Type B pancreatic cell (in vitro differentiated cells): Measurements from ENCODE around the gene CMKLR1. TPM values are rescaled to one million over a fixed set of nuclear protein-coding genes. Genes with fewer than 3 reads are reported as not detected.

Experiments
- DNase-seq: peaks from one replicate; pipeline ENCODE4 v3.0.0; 2021; ENCODE audit warnings: mixed read lengths; ENCODE audit not compliant: unreplicated experiment; ENCODE audit errors: extremely low spot score
- H3K27ac Mint-ChIP-seq: 2 replicates; pipeline ENCODE4 v1.8.0; 2021; ENCODE audit warnings: mild to moderate bottlenecking, mixed read lengths
- H3K27me3 Mint-ChIP-seq: 2 replicates; pipeline ENCODE4 v1.8.0; 2021; ENCODE audit warnings: mixed read lengths
- H3K36me3 Mint-ChIP-seq: 2 replicates; pipeline ENCODE4 v1.8.0; 2021; ENCODE audit warnings: mixed read lengths
- H3K4me1 Mint-ChIP-seq: one replicate; pipeline ENCODE4 v1.8.0; 2021; ENCODE audit warnings: mixed read lengths; ENCODE audit not compliant: unreplicated experiment
- H3K4me3 Mint-ChIP-seq: 2 replicates; pipeline ENCODE4 v1.8.0; 2021; ENCODE audit warnings: mild to moderate bottlenecking, mixed read lengths
- H3K9me3 Mint-ChIP-seq: 2 replicates; pipeline ENCODE4 v1.8.0; 2021; ENCODE audit warnings: mixed read lengths
- CTCF ChIP-seq: fragments of 200-600 bp; sonication (generic); conservative IDR thresholded peaks from 2 replicates; pipeline ENCODE4 v1.5.0; 2021; ENCODE audit warnings: antibody characterized with exemption, mild to moderate bottlenecking
- total RNA-seq: library from RNA; stranded (reverse); gene quantifications from 2 replicates; pipeline ENCODE4 v1.2.1, GENCODE V29; 2021; ENCODE audit warnings: low replicate concordance

CMKLR1 gene
- total RNA-seq, 1 donor from 2014 or later: 0.97 TPM

GRCh38 chr12:108348842-108349241 is 9.7 kb upstream of the CMKLR1 start:
- DNase-seq: no peak
- no peaks in the 10 kb centered on the region for H3K9me3 Mint-ChIP-seq
- H3K27ac Mint-ChIP-seq: no peak overlapping the region
- H3K36me3 Mint-ChIP-seq: no peaks in the 10 kb centered on the region
- H3K4me1 Mint-ChIP-seq: peaks cover 18% of the 10 kb centered on the region
- H3K4me3 Mint-ChIP-seq: no peak overlapping the region
- peaks cover 13% of the 10 kb centered on the region for H3K27me3 Mint-ChIP-seq
- no peak for TF ChIP-seq CTCF

GRCh38 chr12:108346727-108347710 is 7.9 kb upstream of the CMKLR1 start:
- no peak for DNase-seq
- Mint-ChIP-seq H3K4me3 (no peak overlapping the region), H3K9me3 (no peaks in the 10 kb centered on the region), H3K27me3 (peaks cover 14% of the 10 kb centered on the region), H3K27ac (no peak overlapping the region), H3K4me1 (peaks cover 17% of the 10 kb centered on the region), H3K36me3 (no peaks in the 10 kb centered on the region)
- TF ChIP-seq CTCF: no peak

GRCh38 chr12:108345716-108346633 is 6.9 kb upstream of the CMKLR1 start:
- no peak overlapping the region for H3K27ac Mint-ChIP-seq
- no peaks in the 10 kb centered on the region for H3K36me3 Mint-ChIP-seq
- no peaks in the 10 kb centered on the region for H3K9me3 Mint-ChIP-seq
- H3K27me3 Mint-ChIP-seq: peaks cover 19% of the 10 kb centered on the region
- H3K4me3 Mint-ChIP-seq: no peak overlapping the region
- peaks cover 17% of the 10 kb centered on the region for H3K4me1 Mint-ChIP-seq
- TF ChIP-seq CTCF: no peak
- no peak for DNase-seq

DNA sequence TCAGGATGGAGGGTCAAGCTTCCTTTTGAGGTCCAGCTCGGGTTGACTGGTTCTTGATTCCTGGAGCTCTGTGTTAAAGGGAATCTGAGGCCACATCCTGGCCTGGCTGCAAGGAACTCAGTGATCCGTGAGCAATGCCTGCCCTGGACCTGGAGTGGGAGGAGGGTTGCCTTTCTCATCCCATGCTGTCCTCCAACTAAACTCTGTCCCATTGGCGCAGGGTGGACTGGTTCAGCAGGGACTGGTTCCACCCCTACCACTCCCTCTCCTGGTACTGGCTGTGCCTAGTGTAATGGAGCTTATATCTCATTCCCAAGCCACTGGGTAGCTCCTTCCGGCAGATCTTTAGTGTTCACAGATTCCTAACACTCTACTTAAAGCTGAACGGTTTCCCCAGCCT is 3.9 kb upstream of the CMKLR1 start:
- Mint-ChIP-seq H3K4me3 (no peak overlapping the region), H3K9me3 (no peaks in the 10 kb centered on the region), H3K27me3 (peaks cover 36% of the 10 kb centered on the region), H3K4me1 (peaks cover 19% of the 10 kb centered on the region), H3K36me3 (no peaks in the 10 kb centered on the region), H3K27ac (no peak overlapping the region)
- no peak for TF ChIP-seq CTCF
- no peak for DNase-seq
